ENCODE measurements around the gene GMEB1.

- peak in 2 of 3 experiments; percentile 18 to 21; a peak in 1 of 6 replicates for TF ChIP-seq CTCF (IDR thresholded peaks at IDR 0.05 in 2 of 3, conservative IDR thresholded peaks at IDR 0.05 in 1 of 3; ENCODE audit: control insufficient read depth in 2 of 3, extremely low read depth in 1 of 3, insufficient read depth in 1 of 3, low read depth in 3 of 3, low read length in 3 of 3)
- TF ChIP-seq ELK1 (IDR thresholded peaks at IDR 0.05; ENCODE audit: low read depth, low read length), result no peak
- no peak for TF ChIP-seq EP300 (IDR thresholded peaks at IDR 0.05; ENCODE audit: borderline replicate concordance in 1 of 2, control insufficient read depth in 1 of 2, low read depth in 2 of 2, low read length in 2 of 2)
- TF ChIP-seq FOXM1 (IDR thresholded peaks at IDR 0.05; ENCODE audit: low read depth, low read length), result no peak
- no peak for TF ChIP-seq EZH2 (IDR thresholded peaks at IDR 0.05; ENCODE audit: borderline replicate concordance, control insufficient read depth, low read depth, low read length)
- TF ChIP-seq SREBF2 (IDR thresholded peaks at IDR 0.05; ENCODE audit: low read length), result no peak
- no peak for TF ChIP-seq MYC (IDR thresholded peaks at IDR 0.05; ENCODE audit: insufficient read depth, insufficient read length, insufficient replicate concordance, low read length, severe bottlenecking)
- no peak for TF ChIP-seq ZBTB40 (IDR thresholded peaks at IDR 0.05; ENCODE audit: borderline replicate concordance)
- TF ChIP-seq, protein P1, sequence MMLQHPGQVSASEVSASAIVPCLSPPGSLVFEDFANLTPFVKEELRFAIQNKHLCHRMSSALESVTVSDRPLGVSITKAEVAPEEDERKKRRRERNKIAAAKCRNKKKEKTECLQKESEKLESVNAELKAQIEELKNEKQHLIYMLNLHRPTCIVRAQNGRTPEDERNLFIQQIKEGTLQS (IDR thresholded peaks at IDR 0.05; ENCODE audit: borderline replicate concordance, extremely low read depth, low read depth, low read length), result no peak
- TF ChIP-seq ZNF687 (IDR thresholded peaks at IDR 0.05), result no peak
Observed at GRCh38 chr1:28756846-28757245, 88.3 kb downstream of the GMEB1 start.

All from GM12878 (cell line).